ENCODE data around the gene ZNF445.

Gene ZNF445

DNA sequence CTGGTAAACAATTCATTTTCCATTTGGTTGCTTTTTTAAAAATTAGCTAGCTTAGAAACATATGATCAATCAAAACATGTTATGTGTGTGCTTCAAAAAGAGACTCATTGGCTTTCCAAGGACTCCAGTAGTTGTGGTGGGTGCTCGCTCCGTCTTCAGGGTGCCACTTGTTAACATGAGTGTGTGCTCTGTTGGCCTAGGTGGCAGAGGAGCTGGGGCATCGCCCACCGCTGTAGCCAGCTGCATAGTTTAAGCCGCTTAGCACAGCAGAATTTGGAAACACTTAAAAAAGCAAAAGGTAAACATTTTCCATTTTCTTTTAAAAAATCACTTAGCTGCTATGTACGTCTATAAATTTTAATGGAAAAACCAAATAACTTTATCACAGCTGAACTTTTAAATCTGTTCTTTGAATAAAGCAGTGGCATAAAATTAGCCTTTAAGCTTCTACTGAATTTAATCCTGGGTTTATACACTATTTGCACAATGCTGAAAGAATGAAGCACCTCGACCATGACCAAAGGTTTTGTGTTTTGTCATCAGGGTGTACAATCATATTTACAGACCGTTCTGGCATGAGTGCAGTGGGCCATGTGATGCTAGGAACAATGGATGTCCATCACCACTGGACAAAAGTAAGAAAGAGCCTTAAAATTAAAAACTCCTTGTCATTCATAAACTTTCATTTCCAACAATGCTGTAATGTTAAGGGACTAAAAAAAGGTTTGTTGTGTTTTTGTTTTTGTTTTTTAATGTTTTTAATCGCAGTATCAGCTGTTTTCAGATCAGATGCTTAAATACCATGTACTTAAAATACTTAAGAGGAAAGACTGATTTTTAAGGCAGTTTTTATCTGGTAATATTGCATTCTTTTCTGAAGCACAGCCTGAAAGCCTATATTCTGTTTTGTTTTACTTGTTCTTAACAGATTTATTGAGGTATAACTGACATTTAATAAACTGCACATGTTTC is 81.0 kb downstream of the ZNF445 start:
- DNase-seq: no peak

GRCh38 chr3:44395714-44396113 is 81.8 kb downstream of the ZNF445 start:
- DNase-seq: no peak

- no peak for DNase-seq
These were observed 85.0 kb downstream of the ZNF445 start for GRCh38 chr3:44392489-44392888.

DNA sequence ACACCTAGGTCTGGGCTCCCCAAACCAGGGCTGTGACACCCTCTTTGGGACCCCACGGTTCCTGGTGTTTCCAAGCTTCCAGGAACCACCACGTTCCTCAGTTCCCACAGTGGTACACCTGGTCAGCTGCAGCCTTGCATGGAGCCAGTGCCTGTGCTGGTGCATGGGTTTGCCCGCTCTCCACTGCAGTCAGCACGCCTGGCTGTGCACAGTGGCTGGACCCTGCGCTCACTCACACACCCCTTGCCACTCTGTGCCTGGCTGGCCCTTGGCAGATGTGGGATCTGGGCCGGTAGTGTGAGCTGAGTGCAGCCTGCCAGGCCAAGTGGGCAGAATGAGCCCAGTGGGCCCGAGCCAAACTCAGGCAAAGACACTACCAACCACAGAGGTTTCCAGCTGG is 90.1 kb downstream of the ZNF445 start:
- no peak for DNase-seq

Data from activated naive CD4-positive, alpha-beta T cell (primary cell).